Gastroesophageal sphincter (tissue), 4 donors: Measurements from ENCODE around the gene ASB13. TPM values are rescaled to one million over a fixed set of nuclear protein-coding genes. Genes with fewer than 3 reads are reported as not detected.

Experiments
- ATAC-seq: fragments of 150-250 bp; one replicate; pipeline ENCODE4 v1.9.1; 2016; ENCODE audit warnings: mild to moderate bottlenecking, moderate library complexity
- H3K27ac ChIP-seq, 4 donors: fragments of 200-600 bp; sonication (generic) in 3 of 4; 1 replicate in 3 of 4; 2 replicates in 1 of 4; pipeline ENCODE4 v1.5.1; 2016 to 2019
- H3K27me3 ChIP-seq: fragments of 200-600 bp; sonication (generic); one replicate; pipeline ENCODE4 v1.5.1; 2019
- H3K36me3 ChIP-seq, 2 donors: fragments of 200-600 bp; sonication (generic); one replicate each; pipeline ENCODE4 v1.5.1; 2019; ENCODE audit warnings: control low read depth in 1 of 2
- H3K4me1 ChIP-seq, 3 donors: fragments of 200-600 bp; sonication (generic); 1 replicate in 2 of 3; 2 replicates in 1 of 3; pipeline ENCODE4 v1.5.1; 2016 to 2019; ENCODE audit warnings: control low read depth in 2 of 3
- H3K4me3 ChIP-seq, 2 donors: fragments of 200-600 bp; sonication (generic); one replicate each; pipeline ENCODE4 v1.5.1; 2019; ENCODE audit warnings: mild to moderate bottlenecking in 1 of 2, moderate library complexity in 1 of 2
- H3K9me3 ChIP-seq, 3 donors: fragments of 200-600 bp; sonication (generic); one replicate each; pipeline ENCODE4 v1.5.1; 2017 to 2019; ENCODE audit warnings: control low read depth in 2 of 3
- EP300 ChIP-seq: sonication (generic); formaldehyde crosslinking; IDR thresholded peaks from one replicate; pipeline ENCODE4 v1.6.1; 2017; ENCODE audit warnings: antibody characterized with exemption, mild to moderate bottlenecking
- POLR2A ChIP-seq, 2 donors: fragments of 450-650 bp; IDR thresholded peaks; one replicate each; pipeline ENCODE4 v1.6.1; 2017; ENCODE audit warnings: antibody characterized with exemption in 2 of 2, mild to moderate bottlenecking in 2 of 2, moderate library complexity in 1 of 2
- POLR2AphosphoS5 ChIP-seq: sonication (generic); formaldehyde crosslinking; IDR thresholded peaks from one replicate; pipeline ENCODE4 v1.6.1; 2017; ENCODE audit warnings: antibody characterized with exemption
- WGBS, 2 donors: methylation state at CpG; one replicate each; pipeline ENCODE4 v1.1.5; 2018; ENCODE audit warnings: low coverage in 1 of 2; 5-methylcytosine and 5-hydroxymethylcytosine counted together
- total RNA-seq, 4 donors: library from RNA; depleted of rRNA; stranded (reverse); fragments of >200 nt; gene quantifications; one replicate each; pipeline ENCODE4 v1.1.0, GENCODE V29; 2016
- TF ChIP-seq, protein P1 (sequence below), 4 experiments: fragments of 200-600 bp in 2 of 4; fragments of 450-650 bp in 2 of 4; sonication (generic) in 1 of 4; IDR thresholded peaks; one replicate each; pipeline ENCODE4 v1.5.1; 2017 to 2019; ENCODE audit warnings: antibody characterized with exemption in 4 of 4, mild to moderate bottlenecking in 2 of 4, moderate library complexity in 2 of 4

The ASB13 gene
- total RNA-seq, 4 donors from 2014 or later: 17.6 to 39.6 (median 19.0) TPM

- 37 to 58% methylated on average over 8 of the region's 8 CpGs for WGBS, 2 donors
- peak; percentile 51 for ATAC-seq
Observed at GRCh38 chr10:5643346-5644067, 22.9 kb downstream of the ASB13 start.

DNA sequence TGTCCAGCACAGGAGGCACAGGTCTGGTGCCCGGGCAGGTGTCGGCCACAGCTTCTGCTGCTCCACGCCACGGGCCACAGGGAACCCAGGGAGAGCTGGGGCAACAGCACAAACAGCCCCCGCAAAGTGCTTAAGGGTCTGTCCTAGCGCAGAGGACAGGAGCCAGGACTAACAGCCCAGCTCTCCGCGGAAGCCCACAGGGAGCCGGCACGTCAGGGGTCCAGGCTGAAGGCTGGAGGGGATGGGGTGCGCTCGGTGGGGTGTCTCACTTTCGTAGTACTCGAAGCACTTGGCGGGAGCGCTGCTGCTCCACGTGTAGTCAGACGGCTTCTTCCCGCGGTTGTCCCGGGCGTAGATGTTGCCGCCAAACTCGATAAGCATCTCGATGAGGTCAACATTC lies 24.9 kb downstream of the ASB13 start:
- Histone ChIP-seq H3K27ac (no peak overlapping the region), H3K4me1 (peaks cover 0 to 37% (median 4%) of the 10 kb centered on the region in 3 donors), H3K9me3 (no peaks in the 10 kb centered on the region), H3K27me3 (no peaks in the 10 kb centered on the region), H3K4me3 (no peak overlapping the region), H3K36me3 (peaks cover 0 to 76% of the 10 kb centered on the region in 2 donors)
- TF ChIP-seq POLR2A (IDR thresholded peaks at IDR 0.05): no peak
- no peak for TF ChIP-seq EP300
- no peak for TF ChIP-seq POLR2AphosphoS5
- TF ChIP-seq, protein P1, sequence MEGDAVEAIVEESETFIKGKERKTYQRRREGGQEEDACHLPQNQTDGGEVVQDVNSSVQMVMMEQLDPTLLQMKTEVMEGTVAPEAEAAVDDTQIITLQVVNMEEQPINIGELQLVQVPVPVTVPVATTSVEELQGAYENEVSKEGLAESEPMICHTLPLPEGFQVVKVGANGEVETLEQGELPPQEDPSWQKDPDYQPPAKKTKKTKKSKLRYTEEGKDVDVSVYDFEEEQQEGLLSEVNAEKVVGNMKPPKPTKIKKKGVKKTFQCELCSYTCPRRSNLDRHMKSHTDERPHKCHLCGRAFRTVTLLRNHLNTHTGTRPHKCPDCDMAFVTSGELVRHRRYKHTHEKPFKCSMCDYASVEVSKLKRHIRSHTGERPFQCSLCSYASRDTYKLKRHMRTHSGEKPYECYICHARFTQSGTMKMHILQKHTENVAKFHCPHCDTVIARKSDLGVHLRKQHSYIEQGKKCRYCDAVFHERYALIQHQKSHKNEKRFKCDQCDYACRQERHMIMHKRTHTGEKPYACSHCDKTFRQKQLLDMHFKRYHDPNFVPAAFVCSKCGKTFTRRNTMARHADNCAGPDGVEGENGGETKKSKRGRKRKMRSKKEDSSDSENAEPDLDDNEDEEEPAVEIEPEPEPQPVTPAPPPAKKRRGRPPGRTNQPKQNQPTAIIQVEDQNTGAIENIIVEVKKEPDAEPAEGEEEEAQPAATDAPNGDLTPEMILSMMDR (IDR thresholded peaks at IDR 0.05): no peak
- 89% methylated on average over 13 of the region's 25 CpGs; no CpG with 5 or more reads in 1 of the 2 donors for WGBS, 2 donors
- ATAC-seq: no peak

More at GRCh38 chr10:5643346-5644067, 22.9 kb downstream of the ASB13 start:
- H3K27ac ChIP-seq: peak overlapping the region in 3 of 4 donors; percentile 47 to 71 (median 66)
- no peak for TF ChIP-seq POLR2A (IDR thresholded peaks at IDR 0.05)
- peak; percentile 42 for TF ChIP-seq POLR2AphosphoS5
- peaks cover 0 to 82% of the 10 kb centered on the region in 2 donors for H3K36me3 ChIP-seq
- peaks cover 0 to 43% (median 4%) of the 10 kb centered on the region in 3 donors for H3K4me1 ChIP-seq
- H3K4me3 ChIP-seq: no peak overlapping the region
- no peaks in the 10 kb centered on the region for H3K27me3 ChIP-seq
- no peaks in the 10 kb centered on the region for H3K9me3 ChIP-seq

DNA sequence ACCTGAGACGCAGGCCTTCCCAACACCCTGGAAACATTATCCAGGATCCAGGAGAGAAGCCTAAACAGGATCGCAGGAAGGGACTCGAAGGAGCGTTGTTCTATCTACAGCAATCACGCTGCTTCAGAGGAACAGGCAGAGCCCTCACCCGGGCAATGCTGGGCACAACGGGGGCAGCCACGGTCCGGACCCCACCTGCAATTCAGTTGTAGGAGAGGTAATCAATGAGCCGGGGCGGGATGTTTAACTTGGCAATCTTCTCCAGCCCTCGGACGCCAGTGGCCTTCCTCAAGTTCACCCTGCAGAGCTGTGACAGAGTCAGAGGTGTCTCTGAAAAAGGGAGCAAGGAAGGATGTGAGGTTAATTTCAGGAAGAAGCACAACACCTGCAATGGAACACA lies 25.9 kb downstream of the ASB13 start:
- TF ChIP-seq, protein P1 (IDR thresholded peaks at IDR 0.05): no peak
- TF ChIP-seq EP300: no peak
- no peak for TF ChIP-seq POLR2A (IDR thresholded peaks at IDR 0.05)
- TF ChIP-seq POLR2AphosphoS5: no peak
- peaks cover 0 to 67% of the 10 kb centered on the region in 2 donors for H3K36me3 ChIP-seq
- no peak for ATAC-seq
- H3K4me3 ChIP-seq: no peak overlapping the region
- no peaks in the 10 kb centered on the region for H3K27me3 ChIP-seq
- no peaks in the 10 kb centered on the region for H3K9me3 ChIP-seq
- no peak overlapping the region for H3K27ac ChIP-seq
- H3K4me1 ChIP-seq: peaks cover 0 to 27% (median 4%) of the 10 kb centered on the region in 3 donors
- 95% methylated on average over 13 of the region's 13 CpGs; no CpG with 5 or more reads in 1 of the 2 donors for WGBS, 2 donors

- no peaks in the 10 kb centered on the region for H3K27me3 ChIP-seq
- peaks cover 0 to 67% of the 10 kb centered on the region in 2 donors for H3K36me3 ChIP-seq
- no CpG with 5 or more reads among the region's 12 CpGs for WGBS, 2 donors
- H3K4me1 ChIP-seq: peaks cover 0 to 23% (median 4%) of the 10 kb centered on the region in 3 donors
- no peak for TF ChIP-seq POLR2AphosphoS5
- no peak for TF ChIP-seq POLR2A (IDR thresholded peaks at IDR 0.05)
- TF ChIP-seq, protein P1 (IDR thresholded peaks at IDR 0.05): no peak
- no peak for TF ChIP-seq EP300
- no peak overlapping the region for H3K27ac ChIP-seq
- H3K4me3 ChIP-seq: no peak overlapping the region
- ATAC-seq: no peak
- no peaks in the 10 kb centered on the region for H3K9me3 ChIP-seq
Observed at GRCh38 chr10:5640036-5640435, 26.4 kb downstream of the ASB13 start.

- no peak for ATAC-seq
- Histone ChIP-seq H3K4me3 (no peak overlapping the region), H3K9me3 (no peaks in the 10 kb centered on the region), H3K27me3 (no peaks in the 10 kb centered on the region), H3K4me1 (peaks cover 0 to 13% (median 4%) of the 10 kb centered on the region in 3 donors), H3K27ac (no peak overlapping the region), H3K36me3 (peaks cover 0 to 57% of the 10 kb centered on the region in 2 donors)
- TF ChIP-seq, protein P1 (IDR thresholded peaks at IDR 0.05): no peak
- TF ChIP-seq EP300: no peak
- 92 to 96% methylated on average over 8 to 15 of the region's 17 CpGs for WGBS, 2 donors
Observed at GRCh38 chr10:5639066-5639465, 27.3 kb downstream of the ASB13 start.
